IPS-15b (cell line): ENCODE measurements around the gene CCDC180.
"Not testable (repeated sequence)": the region's sequence is repeated elsewhere in the genome, so short reads cannot be mapped to it uniquely, and the experiment has no call there.

Experiments used
- H3K27me3 ChIP-seq: one replicate; pipeline ENCODE4 v1.6.1; 2013; ENCODE audit warnings: low read length; ENCODE audit not compliant: control insufficient read depth, insufficient read depth
- H3K36me3 ChIP-seq: one replicate; pipeline ENCODE4 v1.6.1; 2013; ENCODE audit warnings: low read length; ENCODE audit not compliant: control insufficient read depth, insufficient read depth
- H3K4me1 ChIP-seq: one replicate; pipeline ENCODE4 v1.6.1; 2013; ENCODE audit warnings: mild to moderate bottlenecking, low read length; ENCODE audit not compliant: control insufficient read depth, insufficient read depth
- H3K4me3 ChIP-seq: one replicate; pipeline ENCODE4 v1.5.1; 2013; ENCODE audit warnings: low read depth, low read length
- H3K9ac ChIP-seq: one replicate; pipeline ENCODE4 v1.6.1; 2013; ENCODE audit warnings: low read depth, mild to moderate bottlenecking, low read length
- H3K9me3 ChIP-seq: one replicate; pipeline ENCODE4 v1.6.1; 2013; ENCODE audit warnings: mild to moderate bottlenecking, low read length; ENCODE audit not compliant: control insufficient read depth, insufficient read depth

Gene CCDC180

DNA sequence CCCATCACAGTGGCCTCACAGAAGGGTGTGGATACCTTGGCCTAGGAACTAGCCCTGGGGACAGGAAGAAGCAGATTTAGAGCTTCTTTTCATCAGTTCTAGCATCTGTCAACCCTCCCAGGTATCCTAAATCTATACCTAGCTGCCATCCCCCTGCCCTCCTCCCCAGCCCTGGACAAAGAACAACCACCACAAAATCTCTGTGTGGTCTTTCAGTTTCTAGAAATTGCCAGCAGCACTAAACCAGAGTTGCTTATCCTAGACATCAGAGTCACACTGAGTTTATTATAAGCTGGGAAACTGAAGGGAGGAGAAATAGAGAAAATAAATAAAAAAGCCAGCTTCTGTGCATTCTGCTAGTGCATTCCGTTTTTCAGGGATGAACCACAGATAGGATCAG, 14.6 kb downstream of the CCDC180 start:
- Histone ChIP-seq H3K9me3 (no peaks in the 10 kb centered on the region), H3K36me3 (no peaks in the 10 kb centered on the region), H3K4me3 (no peak overlapping the region), H3K27me3 (no peaks in the 10 kb centered on the region), H3K9ac (no peak overlapping the region), H3K4me1 (no peaks in the 10 kb centered on the region)

DNA sequence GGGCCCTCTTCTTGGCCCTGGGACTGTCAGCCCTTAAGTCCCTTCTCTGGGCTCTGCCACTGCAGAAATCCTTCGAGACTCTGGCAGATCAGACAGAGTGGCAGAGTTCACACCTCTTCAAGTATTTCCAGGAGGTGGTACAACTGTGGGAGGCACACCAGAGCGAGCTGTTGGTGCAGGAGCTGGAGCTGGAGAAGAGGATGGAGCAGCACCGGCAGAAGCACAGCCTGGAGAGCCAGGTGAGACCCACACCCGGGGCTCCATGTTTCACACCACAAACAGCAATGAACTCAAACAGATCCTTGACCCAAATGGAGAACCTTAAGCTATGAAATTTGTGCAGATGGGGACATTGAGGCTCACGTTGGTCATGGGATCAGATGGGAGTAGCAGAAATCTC, 17.5 kb downstream of the CCDC180 start:
- no peaks in the 10 kb centered on the region for H3K36me3 ChIP-seq
- no peaks in the 10 kb centered on the region for H3K9me3 ChIP-seq
- H3K27me3 ChIP-seq, result no peaks in the 10 kb centered on the region
- H3K4me3 ChIP-seq, result no peak overlapping the region
- no peaks in the 10 kb centered on the region for H3K4me1 ChIP-seq
- H3K9ac ChIP-seq, result no peak overlapping the region

DNA sequence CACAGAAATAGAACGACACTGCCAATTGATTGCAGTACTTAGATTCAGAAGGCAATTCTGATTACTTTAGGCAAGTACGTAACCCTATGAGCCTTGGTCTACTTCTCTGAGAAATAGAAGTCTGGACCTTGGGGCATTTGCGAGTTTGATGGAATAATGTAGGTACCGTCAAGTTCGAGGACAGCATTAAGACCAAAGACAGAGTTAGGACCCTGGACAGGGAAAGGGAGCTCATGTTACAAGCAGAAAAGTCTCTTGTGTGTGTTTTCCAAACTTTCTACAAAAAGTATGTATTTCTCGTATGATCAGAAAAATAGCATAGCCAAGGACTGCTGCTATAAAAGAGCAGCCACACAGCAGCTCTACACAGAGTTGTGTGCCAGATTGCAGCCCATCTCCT, 20.1 kb downstream of the CCDC180 start:
- no peak overlapping the region for H3K4me3 ChIP-seq
- H3K36me3 ChIP-seq, result no peaks in the 10 kb centered on the region
- H3K4me1 ChIP-seq, result no peaks in the 10 kb centered on the region
- H3K9ac ChIP-seq, result no peak overlapping the region
- no peaks in the 10 kb centered on the region for H3K27me3 ChIP-seq
- H3K9me3 ChIP-seq, result no peaks in the 10 kb centered on the region

DNA sequence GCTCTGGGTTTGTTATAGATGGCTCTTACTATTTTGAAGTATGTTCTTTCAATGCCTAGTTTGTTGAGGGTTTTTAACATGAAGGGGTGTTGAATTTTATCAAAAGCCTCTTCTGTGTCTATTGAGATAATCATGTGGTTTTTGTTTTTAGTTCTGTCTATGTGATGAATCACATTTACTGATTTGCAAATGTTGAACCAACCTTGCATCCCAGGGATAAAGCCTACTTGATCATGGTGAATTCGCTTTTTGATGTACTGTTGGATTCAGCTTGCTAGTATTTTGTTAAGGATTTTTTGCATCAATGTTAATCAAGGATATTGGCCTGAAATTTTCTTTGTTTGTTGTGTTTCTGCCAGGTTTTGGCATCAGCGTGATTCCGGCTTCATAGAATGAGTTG, 25.5 kb downstream of the CCDC180 start:
- H3K4me1 ChIP-seq, result no peaks in the 10 kb centered on the region
- no peaks in the 10 kb centered on the region for H3K9me3 ChIP-seq
- H3K27me3 ChIP-seq, result no peaks in the 10 kb centered on the region
- no peak overlapping the region for H3K9ac ChIP-seq
- no peaks in the 10 kb centered on the region for H3K36me3 ChIP-seq
- H3K4me3 ChIP-seq, result no peak overlapping the region

DNA sequence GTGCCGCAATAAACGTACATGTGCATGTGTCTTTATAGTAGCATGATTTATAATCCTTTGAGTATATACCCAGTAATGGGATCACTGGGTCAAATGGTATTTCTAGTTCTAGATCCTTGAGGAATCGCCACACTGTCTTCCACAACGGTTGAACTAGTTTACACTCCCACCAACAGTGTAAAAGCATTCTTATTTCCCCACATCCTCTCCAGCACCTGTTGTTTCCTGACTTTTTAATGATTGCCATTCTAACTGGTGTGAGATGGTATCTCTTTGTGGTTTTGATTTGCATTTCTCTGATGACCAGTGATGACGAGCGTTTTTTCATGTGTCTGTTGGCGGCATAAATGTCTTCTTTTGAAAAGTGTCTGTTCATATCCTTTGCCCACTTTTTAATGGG, 28.2 kb downstream of the CCDC180 start:
- H3K27me3 ChIP-seq, H3K4me3 ChIP-seq, H3K36me3 ChIP-seq, H3K4me1 ChIP-seq, H3K9ac ChIP-seq, H3K9me3 ChIP-seq: not testable (repeated sequence)

DNA sequence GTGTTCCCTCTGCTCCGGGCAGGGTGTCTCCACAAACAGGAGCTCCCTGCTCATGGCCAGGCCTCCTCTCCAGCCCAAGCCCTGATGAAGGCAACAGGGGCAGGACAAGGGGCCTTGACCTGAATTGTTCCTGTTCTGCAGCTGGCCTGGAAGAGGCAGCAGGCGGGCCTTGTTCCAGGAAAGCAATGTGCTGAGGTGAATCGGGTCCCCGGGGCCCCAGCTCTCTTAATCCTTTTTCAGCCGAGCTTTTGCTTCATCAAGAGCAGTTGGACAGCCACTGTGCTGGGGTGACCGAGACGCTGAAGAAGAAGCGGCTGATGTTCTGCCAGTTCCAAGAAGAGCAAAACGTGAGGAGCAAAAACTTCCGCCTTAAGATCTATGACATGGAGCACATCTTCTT, 41.4 kb downstream of the CCDC180 start:
- Histone ChIP-seq H3K4me3 (no peak overlapping the region), H3K9me3 (no peaks in the 10 kb centered on the region), H3K27me3 (no peaks in the 10 kb centered on the region), H3K36me3 (no peaks in the 10 kb centered on the region), H3K9ac (no peak overlapping the region), H3K4me1 (no peaks in the 10 kb centered on the region)

DNA sequence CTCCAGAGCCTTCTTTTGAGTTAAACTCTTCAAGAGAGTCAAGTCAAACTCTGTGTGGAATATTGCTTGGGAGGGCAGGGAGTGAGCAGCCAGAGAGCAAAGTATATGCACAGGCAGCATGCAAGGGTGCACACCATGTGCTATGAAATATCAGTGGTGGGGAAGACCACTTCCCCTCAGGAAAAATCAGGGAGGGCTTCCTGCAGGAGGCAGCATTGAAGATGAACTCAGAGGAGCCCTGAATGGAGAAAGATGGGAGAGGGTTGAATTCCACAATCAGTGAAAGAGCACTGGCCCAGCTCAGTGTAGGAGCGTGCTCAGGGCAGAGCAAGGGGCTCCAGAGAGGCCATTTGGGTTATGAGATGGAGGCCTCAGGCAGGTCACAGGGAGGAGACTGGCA, 41.9 kb downstream of the CCDC180 start:
- no peak overlapping the region for H3K4me3 ChIP-seq
- H3K27me3 ChIP-seq, result no peaks in the 10 kb centered on the region
- no peaks in the 10 kb centered on the region for H3K36me3 ChIP-seq
- H3K9ac ChIP-seq, result no peak overlapping the region
- H3K9me3 ChIP-seq, result no peaks in the 10 kb centered on the region
- H3K4me1 ChIP-seq, result no peaks in the 10 kb centered on the region

DNA sequence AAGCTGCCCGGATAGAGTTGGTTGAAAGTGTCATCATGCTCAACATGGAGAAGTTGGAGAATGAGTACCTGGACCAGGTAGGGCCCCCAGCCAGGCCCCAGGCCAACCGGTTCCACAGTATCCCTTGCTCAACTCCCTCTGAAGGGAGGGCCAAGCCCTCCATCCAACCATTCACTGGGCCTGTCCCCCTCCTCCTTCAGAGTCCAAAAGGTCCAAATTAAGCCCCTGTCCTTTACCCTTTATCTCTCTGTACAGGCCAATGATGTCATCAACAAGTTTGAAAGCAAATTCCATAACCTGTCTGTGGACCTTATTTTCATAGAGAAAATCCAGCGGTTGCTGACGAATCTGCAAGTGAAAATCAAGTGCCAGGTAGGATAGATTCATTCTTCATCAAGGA, 47.2 kb downstream of the CCDC180 start:
- H3K9me3 ChIP-seq, result no peaks in the 10 kb centered on the region
- H3K27me3 ChIP-seq, result no peaks in the 10 kb centered on the region
- no peaks in the 10 kb centered on the region for H3K36me3 ChIP-seq
- H3K4me3 ChIP-seq, result no peak overlapping the region
- H3K9ac ChIP-seq, result no peak overlapping the region
- H3K4me1 ChIP-seq, result no peaks in the 10 kb centered on the region

DNA sequence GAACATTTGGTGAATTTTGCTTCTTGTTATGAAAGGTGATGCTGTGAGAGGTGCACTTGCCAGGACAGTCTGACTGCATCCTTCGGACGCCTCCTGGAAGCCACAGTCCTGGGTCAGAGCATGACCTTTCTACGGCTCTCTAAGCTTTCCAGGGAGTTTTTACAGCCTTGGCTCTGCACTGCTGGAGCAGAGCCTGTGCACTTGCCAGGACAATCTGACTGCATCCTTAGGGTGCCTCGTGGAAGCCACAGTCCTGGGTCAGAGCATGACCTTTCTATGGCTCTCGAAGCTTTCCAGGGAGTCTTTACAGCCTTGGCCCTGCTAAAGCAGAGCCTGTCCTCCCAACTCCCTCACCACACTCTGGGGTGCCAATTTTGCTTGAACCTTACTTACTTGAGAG, 49.6 kb downstream of the CCDC180 start:
- Histone ChIP-seq H3K4me1 (no peaks in the 10 kb centered on the region), H3K9ac (no peak overlapping the region), H3K27me3 (no peaks in the 10 kb centered on the region), H3K36me3 (peaks cover 3% of the 10 kb centered on the region), H3K4me3 (no peak overlapping the region), H3K9me3 (no peaks in the 10 kb centered on the region)
